ENCODE data around the gene CFAP92.

CFAP92 gene

DNA sequence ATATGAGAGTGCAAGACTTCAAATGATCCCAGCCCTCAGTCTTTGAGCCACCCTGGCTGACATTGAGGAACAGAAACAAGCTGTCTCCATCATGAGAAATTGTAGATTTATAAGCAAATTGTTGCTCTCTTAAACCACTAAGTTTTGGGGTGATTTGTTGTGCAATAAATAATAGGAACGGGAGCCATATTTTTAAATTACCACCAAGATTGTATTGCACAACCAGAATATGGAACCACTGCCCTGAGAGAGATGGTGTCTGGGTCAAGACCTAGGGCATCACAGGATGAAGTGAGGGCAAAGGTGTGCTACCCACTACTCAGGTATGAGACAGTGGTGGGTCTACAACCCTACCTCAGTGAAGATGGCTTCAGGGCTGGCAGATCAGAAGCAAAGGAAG is 2.3 kb upstream of the CFAP92 start:
- Histone ChIP-seq H3K27ac (ENCODE audit: poor library complexity, severe bottlenecking) (no peak overlapping the region), H3K4me3 (ENCODE audit: severe bottlenecking) (no peak overlapping the region), H3K9me3 (ENCODE audit: severe bottlenecking) (no peaks in the 10 kb centered on the region), H3K36me3 (ENCODE audit: low read depth) (no peaks in the 10 kb centered on the region), H3K4me1 (ENCODE audit: insufficient read depth, poor library complexity, severe bottlenecking) (peaks cover 5% of the 10 kb centered on the region), H3K27me3 (ENCODE audit: insufficient read depth, poor library complexity, severe bottlenecking) (peaks cover 30% of the 10 kb centered on the region)
- DNase-seq (ENCODE audit: low spot score) (no peak), ATAC-seq (ENCODE audit: low read depth) (no peak)
- no peak for TF ChIP-seq CTCF (IDR thresholded peaks at IDR 0.05; ENCODE audit: poor library complexity, severe bottlenecking)

GRCh38 chr3:128995737-128996136 is 1.9 kb upstream of the CFAP92 start:
- H3K27me3 ChIP-seq (ENCODE audit: insufficient read depth, poor library complexity, severe bottlenecking): peaks cover 25% of the 10 kb centered on the region
- H3K27ac ChIP-seq (ENCODE audit: poor library complexity, severe bottlenecking): no peak overlapping the region
- H3K4me3 ChIP-seq (ENCODE audit: severe bottlenecking): no peak overlapping the region

GRCh38 chr3:128994581-128995546 is 988 bp upstream of the CFAP92 start:
- Histone ChIP-seq H3K9me3 (ENCODE audit: severe bottlenecking) (no peaks in the 10 kb centered on the region), H3K4me1 (ENCODE audit: insufficient read depth, poor library complexity, severe bottlenecking) (peaks cover 5% of the 10 kb centered on the region), H3K27ac (ENCODE audit: poor library complexity, severe bottlenecking) (no peak overlapping the region), H3K27me3 (ENCODE audit: insufficient read depth, poor library complexity, severe bottlenecking) (peaks cover 16% of the 10 kb centered on the region), H3K36me3 (ENCODE audit: low read depth) (no peaks in the 10 kb centered on the region), H3K4me3 (ENCODE audit: severe bottlenecking) (no peak overlapping the region)
- DNase-seq (ENCODE audit: low spot score) (no peak), ATAC-seq (ENCODE audit: low read depth) (no peak)
- TF ChIP-seq CTCF (IDR thresholded peaks at IDR 0.05; ENCODE audit: poor library complexity, severe bottlenecking): no peak

More at GRCh38 chr3:128995737-128996136, 1.9 kb upstream of the CFAP92 start:
- no peak for ATAC-seq (ENCODE audit: low read depth)
- H3K9me3 ChIP-seq (ENCODE audit: severe bottlenecking): no peaks in the 10 kb centered on the region
- no peaks in the 10 kb centered on the region for H3K36me3 ChIP-seq (ENCODE audit: low read depth)
- no peak for TF ChIP-seq CTCF (IDR thresholded peaks at IDR 0.05; ENCODE audit: poor library complexity, severe bottlenecking)
- no peak for DNase-seq (ENCODE audit: low spot score)
- H3K4me1 ChIP-seq (ENCODE audit: insufficient read depth, poor library complexity, severe bottlenecking): peaks cover 5% of the 10 kb centered on the region

DNA sequence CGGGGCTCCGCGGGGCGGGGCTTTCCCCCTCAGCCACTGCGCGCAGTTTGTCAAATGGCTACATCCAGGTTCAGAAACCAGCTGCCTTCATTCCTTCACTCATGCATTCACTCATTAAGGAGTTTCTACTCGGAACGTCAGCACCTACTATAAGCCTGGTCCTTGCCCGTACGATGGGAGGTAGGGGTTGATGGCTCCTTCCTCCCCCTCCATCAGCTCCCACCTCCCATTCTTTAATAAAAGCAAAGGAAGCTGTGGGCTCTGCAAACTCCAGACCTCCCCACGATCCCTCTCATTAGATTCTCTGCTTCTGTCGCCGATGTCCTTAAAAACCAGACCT is 267 bp upstream of the CFAP92 start:
- H3K36me3 ChIP-seq (ENCODE audit: low read depth): no peaks in the 10 kb centered on the region
- ATAC-seq (ENCODE audit: low read depth) (no peak), DNase-seq (ENCODE audit: low spot score) (no peak)
- H3K9me3 ChIP-seq (ENCODE audit: severe bottlenecking): no peaks in the 10 kb centered on the region
- no peak for TF ChIP-seq CTCF (IDR thresholded peaks at IDR 0.05; ENCODE audit: poor library complexity, severe bottlenecking)
- peaks cover 5% of the 10 kb centered on the region for H3K4me1 ChIP-seq (ENCODE audit: insufficient read depth, poor library complexity, severe bottlenecking)
- H3K4me3 ChIP-seq (ENCODE audit: severe bottlenecking): peak overlapping the region; percentile 36
- no peak overlapping the region for H3K27ac ChIP-seq (ENCODE audit: poor library complexity, severe bottlenecking)
- H3K27me3 ChIP-seq (ENCODE audit: insufficient read depth, poor library complexity, severe bottlenecking): peaks cover 12% of the 10 kb centered on the region

DNA sequence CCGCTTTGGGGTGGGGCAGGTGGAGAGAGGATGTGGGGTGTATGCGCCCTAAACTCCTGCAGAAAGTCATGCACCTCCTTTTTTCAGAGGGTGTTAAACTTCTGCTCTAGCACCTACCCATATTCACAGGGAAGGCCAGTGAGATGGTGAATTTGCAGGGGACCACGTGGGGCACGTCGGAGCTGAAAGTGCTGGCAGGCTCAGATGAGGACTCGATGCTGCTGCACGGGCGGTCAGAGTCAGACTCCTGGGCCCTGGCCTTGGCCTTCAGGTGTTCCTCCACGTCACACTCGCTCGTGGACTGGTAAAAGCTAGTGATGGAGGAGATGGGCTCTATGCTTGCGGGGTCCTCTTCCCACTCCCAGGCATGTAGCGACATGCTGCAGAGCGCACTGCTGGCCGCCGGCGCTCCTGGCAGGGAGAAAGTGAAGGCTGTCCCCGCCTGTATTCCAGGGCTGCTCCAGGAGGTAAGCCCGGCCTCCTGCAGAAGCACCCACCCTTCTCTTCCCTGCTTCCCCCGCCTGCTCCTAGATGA is 883 bp downstream of the CFAP92 start:
- DNase-seq (ENCODE audit: low spot score) (no peak), ATAC-seq (ENCODE audit: low read depth) (peak; percentile 19)
- TF ChIP-seq CTCF (IDR thresholded peaks at IDR 0.05; ENCODE audit: poor library complexity, severe bottlenecking): no peak
- Histone ChIP-seq H3K4me3 (ENCODE audit: severe bottlenecking) (no peak overlapping the region), H3K27me3 (ENCODE audit: insufficient read depth, poor library complexity, severe bottlenecking) (peaks cover 2% of the 10 kb centered on the region), H3K36me3 (ENCODE audit: low read depth) (no peaks in the 10 kb centered on the region), H3K4me1 (ENCODE audit: insufficient read depth, poor library complexity, severe bottlenecking) (peaks cover 5% of the 10 kb centered on the region), H3K27ac (ENCODE audit: poor library complexity, severe bottlenecking) (no peak overlapping the region), H3K9me3 (ENCODE audit: severe bottlenecking) (no peaks in the 10 kb centered on the region)

All from RWPE2 (cell line).